Measurements from ENCODE around the gene IGFBP4.
A peak's percentile ranks its signal among the peaks of the same experiment; 100 is the strongest.

Gene IGFBP4

DNA sequence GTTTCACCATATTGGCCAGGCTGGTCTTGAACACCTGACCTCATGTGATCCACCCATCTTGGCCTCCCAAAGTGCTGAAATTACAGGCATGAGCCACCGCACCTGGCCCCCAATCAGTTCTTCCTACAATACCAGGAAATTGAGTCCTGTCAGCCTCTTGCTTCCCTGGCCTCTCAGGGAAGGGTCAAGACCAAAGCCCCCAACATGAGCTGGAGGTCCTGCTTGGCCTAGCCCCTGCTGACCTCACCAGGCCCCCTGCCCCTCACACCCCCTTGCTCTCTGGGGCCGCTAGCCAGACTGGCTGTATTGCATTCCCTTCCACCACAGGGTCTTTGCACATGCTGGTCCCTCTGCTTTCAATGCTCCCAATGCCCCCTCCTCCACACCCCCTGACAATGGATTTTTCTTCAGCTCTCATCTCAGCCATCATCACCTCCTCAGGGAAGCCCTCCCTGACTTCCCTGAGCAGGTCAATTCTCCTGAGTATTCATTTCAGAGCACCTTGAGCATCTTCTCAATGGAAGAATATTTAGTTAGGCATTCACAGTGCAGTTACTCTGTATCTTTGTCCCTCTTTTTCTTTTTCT, 24.1 kb downstream of the IGFBP4 start:
- H3K27ac ChIP-seq, result no peak overlapping the region
- ChIA-PET CTCF (no interaction called here), POLR2A (ENCODE audit: low non-redundant PET) (no interaction called here)
- TF ChIP-seq, protein P1, sequence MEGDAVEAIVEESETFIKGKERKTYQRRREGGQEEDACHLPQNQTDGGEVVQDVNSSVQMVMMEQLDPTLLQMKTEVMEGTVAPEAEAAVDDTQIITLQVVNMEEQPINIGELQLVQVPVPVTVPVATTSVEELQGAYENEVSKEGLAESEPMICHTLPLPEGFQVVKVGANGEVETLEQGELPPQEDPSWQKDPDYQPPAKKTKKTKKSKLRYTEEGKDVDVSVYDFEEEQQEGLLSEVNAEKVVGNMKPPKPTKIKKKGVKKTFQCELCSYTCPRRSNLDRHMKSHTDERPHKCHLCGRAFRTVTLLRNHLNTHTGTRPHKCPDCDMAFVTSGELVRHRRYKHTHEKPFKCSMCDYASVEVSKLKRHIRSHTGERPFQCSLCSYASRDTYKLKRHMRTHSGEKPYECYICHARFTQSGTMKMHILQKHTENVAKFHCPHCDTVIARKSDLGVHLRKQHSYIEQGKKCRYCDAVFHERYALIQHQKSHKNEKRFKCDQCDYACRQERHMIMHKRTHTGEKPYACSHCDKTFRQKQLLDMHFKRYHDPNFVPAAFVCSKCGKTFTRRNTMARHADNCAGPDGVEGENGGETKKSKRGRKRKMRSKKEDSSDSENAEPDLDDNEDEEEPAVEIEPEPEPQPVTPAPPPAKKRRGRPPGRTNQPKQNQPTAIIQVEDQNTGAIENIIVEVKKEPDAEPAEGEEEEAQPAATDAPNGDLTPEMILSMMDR (conservative IDR thresholded peaks at IDR 0.05; ENCODE audit: low read depth), result no peak
- DNase-seq (ENCODE audit: low spot score), result no peak

DNA sequence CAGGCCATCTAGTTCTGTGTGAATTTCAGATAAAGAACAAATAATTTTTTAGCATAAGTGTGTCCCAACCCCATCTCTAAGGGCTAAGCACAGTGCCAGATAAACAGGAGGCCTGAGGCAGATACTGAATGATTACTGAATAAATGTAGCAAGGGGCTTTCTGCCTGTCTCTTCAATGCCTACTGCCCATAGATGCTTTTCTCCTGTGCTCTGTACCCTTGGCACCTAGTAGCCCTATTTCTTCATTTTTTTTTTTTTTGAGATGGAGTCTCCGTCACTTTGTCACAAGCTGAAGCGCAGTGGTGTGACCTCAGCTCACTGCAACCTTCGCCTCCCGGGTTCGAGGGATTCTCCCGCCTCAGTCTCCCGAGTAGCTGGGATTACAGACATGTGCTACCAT, 25.3 kb downstream of the IGFBP4 start:
- no peak for DNase-seq (ENCODE audit: low spot score)
- POLR2A ChIA-PET (ENCODE audit: low non-redundant PET), result no interaction called here
- TF ChIP-seq, protein P1 (conservative IDR thresholded peaks at IDR 0.05; ENCODE audit: low read depth), result no peak
- H3K27ac ChIP-seq, result no peak overlapping the region
- CTCF ChIA-PET, result interaction anchor here (0.6 to 1.0 kb wide), 2 partner anchors 25 to 65 kb away, joined by 3 to 4 read pairs; no protein-coding TSS in a partner anchor

DNA sequence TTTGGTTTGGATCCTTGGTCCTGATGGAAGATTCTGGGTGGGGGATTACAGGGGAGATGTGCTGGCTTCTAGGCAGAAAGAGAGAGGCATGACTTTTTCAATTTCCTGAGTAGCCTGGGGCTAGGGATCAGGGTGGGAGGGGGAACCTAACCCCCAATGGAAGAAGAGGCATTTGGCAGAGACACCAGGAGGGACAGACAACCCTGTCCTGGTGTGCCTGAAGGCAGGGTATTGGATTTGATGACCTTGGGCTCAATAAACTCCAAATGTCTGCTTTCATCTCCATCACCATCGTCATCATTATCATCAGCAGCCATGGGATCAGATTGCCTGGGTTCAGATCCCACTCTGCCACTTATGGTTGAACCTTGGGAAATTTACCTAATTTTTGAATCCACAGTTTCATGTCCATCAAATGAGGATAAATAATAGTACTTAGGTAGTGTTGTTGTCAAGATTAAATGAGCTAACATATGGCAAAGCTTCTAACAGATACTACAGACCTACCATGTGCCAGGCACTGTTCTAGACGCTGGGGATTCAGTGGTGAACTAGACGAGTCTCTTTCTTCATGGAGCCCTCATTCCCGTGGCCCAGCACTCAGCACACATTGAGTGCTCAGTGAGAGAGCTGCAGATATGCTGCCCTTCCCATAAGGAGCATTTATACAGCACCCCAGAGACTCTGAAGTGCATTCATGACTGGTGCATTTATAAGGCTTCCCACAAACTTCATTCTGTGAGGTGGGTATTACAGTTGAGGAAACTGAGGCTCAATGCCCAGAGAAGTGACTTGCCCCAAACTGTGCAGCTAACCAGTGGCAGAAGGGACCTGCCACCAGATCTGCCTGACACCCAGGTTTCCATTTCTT, 26.8 kb downstream of the IGFBP4 start:
- H3K27ac ChIP-seq, result peak overlapping the region; percentile 89
- CTCF ChIA-PET, result interaction anchor here (1.0 kb wide), 1 partner anchor 63 kb away, joined by 3 read pairs; no protein-coding TSS in a partner anchor
- TF ChIP-seq, protein P1 (conservative IDR thresholded peaks at IDR 0.05; ENCODE audit: low read depth), result no peak
- no peak for DNase-seq (ENCODE audit: low spot score)
- POLR2A ChIA-PET (ENCODE audit: low non-redundant PET), result no interaction called here

DNA sequence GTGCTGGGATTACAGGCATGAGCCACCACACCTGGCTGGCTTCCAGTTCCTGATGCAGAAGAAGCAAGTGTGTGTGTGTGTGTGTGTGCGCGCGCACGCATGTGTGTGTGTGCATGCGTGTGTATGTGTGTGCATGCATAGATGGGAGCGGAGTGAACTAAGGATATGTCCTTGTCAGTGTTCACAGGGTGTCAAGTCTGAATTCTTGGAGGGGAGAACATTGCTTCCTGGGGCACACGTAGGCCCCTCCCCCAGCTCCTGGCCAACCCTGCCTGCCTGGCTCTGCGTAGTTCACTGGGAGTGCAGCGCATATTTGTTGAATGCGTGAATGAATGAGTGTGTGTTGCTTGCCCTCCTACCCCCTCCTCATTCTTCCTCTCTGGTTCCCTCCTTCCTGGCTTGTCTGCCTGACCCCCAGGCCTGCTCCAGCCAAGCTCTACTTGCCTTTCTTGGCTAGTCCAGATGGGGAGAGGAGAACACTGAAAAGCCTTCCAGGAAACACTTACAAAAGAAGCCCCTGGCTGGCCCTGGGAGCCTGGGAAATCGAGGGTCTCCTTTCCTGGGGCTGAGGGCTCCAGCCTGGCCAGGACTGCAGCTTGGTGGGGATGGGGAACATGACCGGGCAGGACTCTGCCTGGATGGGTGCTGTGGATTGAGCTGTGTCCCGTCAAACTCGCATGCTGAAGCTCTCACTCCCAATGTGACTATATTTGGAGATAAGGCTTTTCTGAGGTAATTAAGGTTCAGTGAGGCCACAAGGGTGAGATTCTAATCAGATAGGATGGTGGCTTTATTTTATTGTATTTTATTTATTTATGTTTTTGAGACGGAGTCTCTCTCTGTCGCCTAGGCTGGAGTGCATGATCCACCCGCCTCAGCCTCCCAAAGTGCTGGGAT, 27.9 kb downstream of the IGFBP4 start:
- DNase-seq (ENCODE audit: low spot score), result no peak
- TF ChIP-seq, protein P1 (conservative IDR thresholded peaks at IDR 0.05; ENCODE audit: low read depth), result no peak
- ChIA-PET POLR2A (ENCODE audit: low non-redundant PET) (interaction anchor here (0.7 kb wide), 1 partner anchor 84 kb away, joined by 3 read pairs; no protein-coding TSS in a partner anchor), CTCF (no interaction called here)
- peak overlapping the region; percentile 89 for H3K27ac ChIP-seq

DNA sequence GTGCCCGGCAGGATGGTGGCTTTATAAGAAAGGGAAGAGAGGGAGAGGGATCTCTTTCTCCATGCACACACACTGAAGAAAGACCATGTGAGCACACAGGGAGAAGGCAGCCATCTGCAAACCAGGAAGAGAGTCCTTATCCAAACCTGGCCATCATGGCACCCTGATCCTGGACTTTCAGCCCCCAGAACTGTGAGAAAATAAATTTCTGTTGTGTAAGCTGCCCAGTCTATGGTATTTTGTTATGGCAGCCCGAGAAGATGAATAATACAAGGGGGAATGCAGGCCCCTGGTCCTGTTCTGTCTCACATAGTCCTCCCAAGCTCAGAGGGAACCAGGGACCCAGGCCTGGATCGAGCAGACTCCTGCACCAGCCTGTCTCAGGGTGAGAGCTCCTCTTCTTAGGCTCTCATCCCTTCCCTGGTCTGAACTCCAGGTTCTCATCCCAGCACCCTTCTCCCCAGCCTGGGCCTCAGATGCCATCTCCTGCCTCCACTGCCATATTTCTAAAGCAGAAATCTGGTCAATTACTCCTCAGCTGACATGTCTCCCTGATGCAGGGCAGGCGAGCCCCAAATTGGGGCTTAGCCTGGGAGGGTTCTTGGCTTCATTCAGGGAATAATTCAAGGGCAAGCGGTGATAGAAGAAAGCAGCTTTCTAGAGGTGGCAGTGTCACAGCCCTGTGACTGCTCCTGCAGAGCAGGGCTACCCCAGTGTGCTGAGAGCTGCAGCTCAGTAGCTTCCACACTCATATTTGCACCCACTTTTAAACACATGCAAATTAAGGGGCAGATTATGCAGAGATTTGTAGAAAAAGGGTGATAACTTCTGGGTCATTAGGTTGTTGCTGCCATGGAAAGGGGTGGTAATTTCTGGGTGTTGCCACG, 28.8 kb downstream of the IGFBP4 start:
- H3K27ac ChIP-seq, result peak overlapping the region; percentile 89
- ChIA-PET CTCF (interaction anchor here (0.6 to 0.8 kb wide), 2 partner anchors 61 to 82 kb away, joined by 3 read pairs; no protein-coding TSS in a partner anchor), POLR2A (ENCODE audit: low non-redundant PET) (interaction anchor here (0.7 kb wide), 1 partner anchor 83 kb away, joined by 3 read pairs; no protein-coding TSS in a partner anchor)
- no peak for DNase-seq (ENCODE audit: low spot score)
- TF ChIP-seq, protein P1 (conservative IDR thresholded peaks at IDR 0.05; ENCODE audit: low read depth), result no peak
